SK-N-MC (cell line): ENCODE data around the gene TOR3A.
"Not testable (repeated sequence)": the region's sequence is repeated elsewhere in the genome, so short reads cannot be mapped to it uniquely, and the experiment has no call there.

Experiments
- DNase-seq: peaks from one replicate; pipeline ENCODE4 v3.0.0-alpha.2; 2011; ENCODE audit warnings: low read depth, low spot score
- H3K27ac ChIP-seq: fragments of 200-600 bp; sonication (generic); 2 replicates; pipeline ENCODE4 v1.5.1; 2016; ENCODE audit warnings: mixed run types
- H3K36me3 ChIP-seq: fragments of 200-600 bp; sonication (generic); 2 replicates; pipeline ENCODE4 v1.6.1; 2017; ENCODE audit warnings: antibody characterized with exemption, low read length, mixed read lengths; ENCODE audit not compliant: insufficient read depth
- H3K4me3 ChIP-seq: fragments of 200-600 bp; sonication (generic); 2 replicates; pipeline ENCODE4 v1.5.1; 2016
- H3K9ac ChIP-seq: fragments of 200-600 bp; sonication (generic); 2 replicates; pipeline ENCODE4 v1.8.0; 2017; ENCODE audit warnings: mixed run types, mixed read lengths; ENCODE audit not compliant: insufficient read length
- H3K9me3 ChIP-seq: fragments of 200-600 bp; sonication (generic); 2 replicates; pipeline ENCODE4 v1.6.1; 2017; ENCODE audit warnings: low read depth, mild to moderate bottlenecking, antibody characterized with exemption, low read length, moderate library complexity, mixed read lengths
- EZH2 ChIP-seq: fragments of 200-600 bp; sonication (generic); IDR thresholded peaks from one replicate; pipeline ENCODE4 v1.6.1; 2017; ENCODE audit warnings: antibody characterized with exemption
- FOXP2 ChIP-seq: optimal IDR thresholded peaks from 2 replicates; pipeline ENCODE3; 2011; ENCODE audit warnings: mild to moderate bottlenecking, moderate library complexity; ENCODE audit not compliant: insufficient read depth; ENCODE audit errors: extremely low read length, control extremely low read depth
- POLR2AphosphoS5 ChIP-seq: IDR thresholded peaks from 2 replicates; pipeline ENCODE4 v1.6.1; 2012; ENCODE audit warnings: mild to moderate bottlenecking, low read depth, low read length, borderline replicate concordance

TOR3A gene, protein sequence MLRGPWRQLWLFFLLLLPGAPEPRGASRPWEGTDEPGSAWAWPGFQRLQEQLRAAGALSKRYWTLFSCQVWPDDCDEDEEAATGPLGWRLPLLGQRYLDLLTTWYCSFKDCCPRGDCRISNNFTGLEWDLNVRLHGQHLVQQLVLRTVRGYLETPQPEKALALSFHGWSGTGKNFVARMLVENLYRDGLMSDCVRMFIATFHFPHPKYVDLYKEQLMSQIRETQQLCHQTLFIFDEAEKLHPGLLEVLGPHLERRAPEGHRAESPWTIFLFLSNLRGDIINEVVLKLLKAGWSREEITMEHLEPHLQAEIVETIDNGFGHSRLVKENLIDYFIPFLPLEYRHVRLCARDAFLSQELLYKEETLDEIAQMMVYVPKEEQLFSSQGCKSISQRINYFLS

GRCh38 chr1:179081687-179082332 is at the start of gene TOR3A:
Gene TOR3A, plus strand, starts transcription at chr1:179082070. Its CDS starts 59 bp downstream, at chr1:179082129.
- TF ChIP-seq FOXP2 = no peak
- peak; percentile 81; the same call in 1 of the 2 replicates for TF ChIP-seq POLR2AphosphoS5
- H3K27ac ChIP-seq = no peak within 1 kb of the TSS
- H3K36me3 ChIP-seq = no peaks in the 10 kb centered on the region
- peak within 1 kb of the TSS; percentile 79 for H3K9ac ChIP-seq
- DNase-seq = no peak
- H3K4me3 ChIP-seq = peak within 1 kb of the TSS; percentile 90
- no peaks in the 10 kb centered on the region for H3K9me3 ChIP-seq

GRCh38 chr1:179034720-179035119 is 47.1 kb upstream of the TOR3A start:
- no peak for TF ChIP-seq POLR2AphosphoS5
- no peak for TF ChIP-seq EZH2
- TF ChIP-seq FOXP2 = no peak
- 0 out of 2 replicates have a peak overlapping the region, but pooled peaks have one; percentile 47 for H3K27ac ChIP-seq
- no peak overlapping the region for H3K9ac ChIP-seq
- H3K9me3 ChIP-seq = no peaks in the 10 kb centered on the region
- peak overlapping the region; percentile 28; the same call in 1 of the 2 replicates for H3K4me3 ChIP-seq
- DNase-seq = no peak
- no peaks in the 10 kb centered on the region for H3K36me3 ChIP-seq

- no peaks in the 10 kb centered on the region for H3K36me3 ChIP-seq
- no peak overlapping the region for H3K4me3 ChIP-seq
- H3K9me3 ChIP-seq = no peaks in the 10 kb centered on the region
- TF ChIP-seq FOXP2 (no peak), POLR2AphosphoS5 (no peak), EZH2 (no peak)
- H3K9ac ChIP-seq = no peak overlapping the region
- no peak overlapping the region for H3K27ac ChIP-seq
- DNase-seq = no peak
Measured at GRCh38 chr1:179036844-179037465, 44.9 kb upstream of the TOR3A start.

DNA sequence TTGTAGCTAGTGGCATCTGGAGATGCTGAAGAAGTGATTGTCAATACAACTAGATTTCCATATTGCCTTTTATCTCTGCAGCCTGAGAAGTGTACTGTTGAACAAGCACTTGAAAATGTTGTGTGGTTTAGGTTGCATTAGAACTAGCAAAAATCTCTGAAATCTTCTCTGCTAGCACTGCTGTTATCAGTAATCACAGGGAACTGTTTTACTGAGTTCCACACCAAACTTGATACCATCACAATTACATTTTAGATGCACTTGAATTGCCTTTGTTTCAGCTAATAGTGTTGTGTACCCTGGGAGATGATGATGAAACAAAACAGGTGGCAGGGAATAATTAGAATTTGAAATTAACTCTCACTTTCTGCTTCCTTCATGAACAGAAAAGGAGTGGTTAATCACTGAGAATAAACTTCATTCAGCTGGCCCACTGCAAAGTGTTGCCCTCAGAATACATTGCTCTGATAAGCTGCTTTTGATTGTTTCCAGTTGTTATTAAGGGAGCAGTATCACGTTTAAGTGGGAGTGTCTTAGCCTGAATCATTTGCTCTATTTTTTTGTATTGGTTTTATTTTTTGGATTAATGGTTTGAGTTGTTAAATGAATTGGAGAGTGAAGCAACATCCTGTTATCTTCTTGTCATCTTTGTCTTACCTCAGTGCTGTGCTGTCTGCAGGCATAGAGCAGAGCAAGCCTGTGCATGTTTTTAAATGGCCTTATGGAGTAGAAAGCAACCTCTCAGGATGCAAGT is 43.2 kb upstream of the TOR3A start:
- Histone ChIP-seq H3K9me3 (no peaks in the 10 kb centered on the region), H3K27ac (no peak overlapping the region), H3K4me3 (no peak overlapping the region), H3K36me3 (no peaks in the 10 kb centered on the region), H3K9ac (no peak overlapping the region)
- no peak for TF ChIP-seq POLR2AphosphoS5
- TF ChIP-seq FOXP2 = no peak
- TF ChIP-seq EZH2 = no peak
- no peak for DNase-seq

DNA sequence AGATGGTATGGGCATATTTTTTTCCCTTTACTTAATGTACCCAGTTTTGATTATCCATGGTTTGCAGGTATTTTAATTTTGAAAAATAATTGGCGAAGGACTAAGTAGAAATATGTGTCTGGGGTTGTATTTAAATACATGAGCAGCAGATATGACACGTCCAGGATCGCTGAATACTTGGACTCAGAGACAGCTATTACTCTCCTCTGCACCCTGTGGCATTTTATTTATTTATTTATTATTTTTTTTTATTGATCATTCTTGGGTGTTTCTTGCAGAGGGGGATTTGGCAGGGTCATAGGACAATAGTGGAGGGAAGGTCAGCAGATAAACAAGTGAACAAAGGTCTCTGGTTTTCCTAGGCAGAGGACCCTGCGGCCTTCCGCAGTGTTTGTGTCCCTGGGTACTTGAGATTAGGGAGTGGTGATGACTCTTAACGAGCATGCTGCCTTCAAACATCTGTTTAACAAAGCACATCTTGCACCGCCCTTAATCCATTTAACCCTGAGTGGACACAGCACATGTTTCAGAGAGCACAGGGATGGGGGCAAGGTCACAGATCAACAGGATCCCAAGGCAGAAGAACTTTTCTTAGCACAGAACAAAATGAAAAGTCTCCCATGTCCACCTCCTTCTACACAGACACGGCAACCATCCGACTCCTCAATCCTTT is 42.2 kb upstream of the TOR3A start:
- H3K27ac ChIP-seq, H3K4me3 ChIP-seq, DNase-seq, H3K36me3 ChIP-seq, H3K9ac ChIP-seq, H3K9me3 ChIP-seq: not testable (repeated sequence)

- H3K36me3 ChIP-seq, H3K9ac ChIP-seq, H3K4me3 ChIP-seq, H3K9me3 ChIP-seq, H3K27ac ChIP-seq, DNase-seq: not testable (repeated sequence)
Measured at GRCh38 chr1:179040175-179040551, 41.7 kb upstream of the TOR3A start.

DNA sequence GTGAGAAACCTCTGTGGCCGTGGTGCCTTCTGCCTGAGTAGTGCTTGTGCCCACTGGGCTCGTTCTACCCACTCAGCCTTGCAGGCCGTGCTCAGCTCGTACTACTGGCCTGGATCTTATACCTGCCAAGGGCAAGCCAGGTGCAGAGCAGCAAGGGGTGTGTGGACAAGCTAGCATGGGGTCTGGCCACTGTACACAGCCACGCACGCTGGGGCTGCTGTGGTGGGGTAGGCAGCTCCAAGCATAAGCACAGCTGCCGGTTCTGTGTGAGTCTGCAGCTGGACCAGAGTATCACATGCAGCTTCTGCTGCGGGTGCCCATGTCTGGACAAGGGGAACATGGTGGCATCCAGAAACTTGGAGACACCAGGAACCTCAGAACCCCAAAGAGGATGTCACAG is 39.8 kb upstream of the TOR3A start:
- no peak overlapping the region for H3K27ac ChIP-seq
- H3K9me3 ChIP-seq = no peaks in the 10 kb centered on the region
- no peak overlapping the region for H3K4me3 ChIP-seq
- TF ChIP-seq FOXP2 = no peak
- TF ChIP-seq POLR2AphosphoS5 = no peak
- no peak for TF ChIP-seq EZH2
- H3K36me3 ChIP-seq = no peaks in the 10 kb centered on the region
- DNase-seq = no peak
- H3K9ac ChIP-seq = no peak overlapping the region

DNA sequence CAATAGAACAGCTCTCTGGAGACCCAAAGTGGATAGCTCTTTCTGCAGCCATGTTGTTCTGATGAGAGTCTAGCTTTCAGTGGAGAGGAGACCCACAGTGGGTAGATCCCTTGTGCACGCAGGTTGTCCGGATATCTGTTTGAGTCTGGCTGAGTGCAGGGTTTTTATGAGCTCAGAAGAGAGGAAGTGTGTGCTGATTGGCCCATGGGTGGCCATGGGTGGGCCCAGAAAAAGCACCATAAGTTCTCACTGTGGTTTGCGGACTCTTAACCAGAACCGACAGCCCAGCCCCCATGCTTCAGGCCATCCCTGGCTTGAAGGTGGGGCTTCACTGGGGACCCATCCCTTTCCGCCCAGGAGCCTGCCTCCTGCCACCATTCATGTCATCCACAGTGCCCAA is 39.2 kb upstream of the TOR3A start:
- H3K9me3 ChIP-seq = no peaks in the 10 kb centered on the region

More for the DNA sequence above, 39.2 kb upstream of the TOR3A start:
- Histone ChIP-seq H3K36me3 (no peaks in the 10 kb centered on the region), H3K4me3 (no peak overlapping the region), H3K27ac (no peak overlapping the region), H3K9ac (no peak overlapping the region)
- no peak for TF ChIP-seq POLR2AphosphoS5
- TF ChIP-seq FOXP2 = no peak
- TF ChIP-seq EZH2 = no peak
- DNase-seq = no peak
